Embryonic facial prominence (tissue), 1 donor: ENCODE results near the gene LYPD5.

Experiments
- DNase-seq: peaks from one replicate; pipeline ENCODE4 v3.0.0-alpha.2; 2016; ENCODE audit errors: extremely low spot score

Gene LYPD5

GRCh38 chr19:43752287-43752875 is 49.9 kb downstream of the LYPD5 start:
- DNase-seq, result no peak

- no peak for DNase-seq
These were observed 50.6 kb downstream of the LYPD5 start for GRCh38 chr19:43751466-43752220.

- no peak for DNase-seq
These were observed 52.3 kb downstream of the LYPD5 start for GRCh38 chr19:43749898-43750297.

GRCh38 chr19:43749152-43749551 is 53.1 kb downstream of the LYPD5 start:
- DNase-seq, result no peak

- DNase-seq, result no peak
These were observed 53.6 kb downstream of the LYPD5 start for GRCh38 chr19:43748685-43749084.

GRCh38 chr19:43748205-43748594 is 54.0 kb downstream of the LYPD5 start:
- DNase-seq, result no peak

GRCh38 chr19:43747557-43748204 is 54.6 kb downstream of the LYPD5 start:
- DNase-seq, result no peak
